Fibroblast of the aortic adventitia (primary cell): ENCODE data around the gene COL5A3. TPM values are rescaled to one million over a fixed set of nuclear protein-coding genes. Genes with fewer than 3 reads are reported as not detected.

Experiments used
- DNase-seq: peaks from one replicate; pipeline ENCODE4 v3.0.0-alpha.2; 2010; ENCODE audit warnings: low read depth
- H3K4me3 ChIP-seq: 2 replicates; pipeline ENCODE4 v1.5.1; 2011; ENCODE audit warnings: low read depth, mild to moderate bottlenecking, control low read depth, low read length, moderate library complexity
- total RNA-seq: library from RNA; depleted of rRNA; stranded (reverse); fragments of >200 nt; gene quantifications from 2 replicates; pipeline ENCODE4 v1.2.3, GENCODE V29; 2012; ENCODE audit warnings: low replicate concordance
- TF ChIP-seq, protein P1 (sequence below): IDR thresholded peaks from 2 replicates; pipeline ENCODE4 v1.5.1; 2011; ENCODE audit warnings: mild to moderate bottlenecking, low read length, control low read depth, inconsistent platforms; ENCODE audit not compliant: insufficient read depth

The COL5A3 gene
- 4.1 and 5.2 TPM in 2 replicates for total RNA-seq

DNA sequence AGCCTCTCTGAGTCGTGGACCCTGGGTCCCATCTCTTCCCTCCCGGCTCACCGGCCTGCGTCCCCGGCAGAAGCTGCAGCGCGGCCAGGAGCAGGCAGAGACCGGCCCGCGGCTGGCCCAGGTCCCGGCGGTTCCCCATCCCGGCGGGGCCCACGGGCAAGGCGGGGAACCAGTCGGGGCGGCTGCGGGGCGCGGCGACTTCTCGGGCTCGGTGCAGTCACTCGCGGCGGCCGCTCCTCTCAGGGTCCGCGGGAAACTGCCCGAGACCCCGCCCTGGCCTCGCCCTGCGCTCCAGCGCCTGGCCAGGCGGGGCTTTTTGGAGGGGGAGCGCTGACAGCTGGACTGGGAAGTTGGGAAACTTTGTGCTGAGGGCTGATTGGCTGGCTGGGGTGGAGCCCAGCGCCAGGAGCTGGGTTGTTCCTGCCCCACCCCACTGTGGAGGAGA is at the start of gene COL5A3:
TSS of gene COL5A3 (minus strand) at position 258 of the 445 bp plus-strand sequence. CDS start at position 139, 119 bp downstream.
- peak; percentile 61 for DNase-seq
- peak within 1 kb of the TSS; percentile 50 for H3K4me3 ChIP-seq
- TF ChIP-seq, protein P1, sequence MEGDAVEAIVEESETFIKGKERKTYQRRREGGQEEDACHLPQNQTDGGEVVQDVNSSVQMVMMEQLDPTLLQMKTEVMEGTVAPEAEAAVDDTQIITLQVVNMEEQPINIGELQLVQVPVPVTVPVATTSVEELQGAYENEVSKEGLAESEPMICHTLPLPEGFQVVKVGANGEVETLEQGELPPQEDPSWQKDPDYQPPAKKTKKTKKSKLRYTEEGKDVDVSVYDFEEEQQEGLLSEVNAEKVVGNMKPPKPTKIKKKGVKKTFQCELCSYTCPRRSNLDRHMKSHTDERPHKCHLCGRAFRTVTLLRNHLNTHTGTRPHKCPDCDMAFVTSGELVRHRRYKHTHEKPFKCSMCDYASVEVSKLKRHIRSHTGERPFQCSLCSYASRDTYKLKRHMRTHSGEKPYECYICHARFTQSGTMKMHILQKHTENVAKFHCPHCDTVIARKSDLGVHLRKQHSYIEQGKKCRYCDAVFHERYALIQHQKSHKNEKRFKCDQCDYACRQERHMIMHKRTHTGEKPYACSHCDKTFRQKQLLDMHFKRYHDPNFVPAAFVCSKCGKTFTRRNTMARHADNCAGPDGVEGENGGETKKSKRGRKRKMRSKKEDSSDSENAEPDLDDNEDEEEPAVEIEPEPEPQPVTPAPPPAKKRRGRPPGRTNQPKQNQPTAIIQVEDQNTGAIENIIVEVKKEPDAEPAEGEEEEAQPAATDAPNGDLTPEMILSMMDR = no peak

DNA sequence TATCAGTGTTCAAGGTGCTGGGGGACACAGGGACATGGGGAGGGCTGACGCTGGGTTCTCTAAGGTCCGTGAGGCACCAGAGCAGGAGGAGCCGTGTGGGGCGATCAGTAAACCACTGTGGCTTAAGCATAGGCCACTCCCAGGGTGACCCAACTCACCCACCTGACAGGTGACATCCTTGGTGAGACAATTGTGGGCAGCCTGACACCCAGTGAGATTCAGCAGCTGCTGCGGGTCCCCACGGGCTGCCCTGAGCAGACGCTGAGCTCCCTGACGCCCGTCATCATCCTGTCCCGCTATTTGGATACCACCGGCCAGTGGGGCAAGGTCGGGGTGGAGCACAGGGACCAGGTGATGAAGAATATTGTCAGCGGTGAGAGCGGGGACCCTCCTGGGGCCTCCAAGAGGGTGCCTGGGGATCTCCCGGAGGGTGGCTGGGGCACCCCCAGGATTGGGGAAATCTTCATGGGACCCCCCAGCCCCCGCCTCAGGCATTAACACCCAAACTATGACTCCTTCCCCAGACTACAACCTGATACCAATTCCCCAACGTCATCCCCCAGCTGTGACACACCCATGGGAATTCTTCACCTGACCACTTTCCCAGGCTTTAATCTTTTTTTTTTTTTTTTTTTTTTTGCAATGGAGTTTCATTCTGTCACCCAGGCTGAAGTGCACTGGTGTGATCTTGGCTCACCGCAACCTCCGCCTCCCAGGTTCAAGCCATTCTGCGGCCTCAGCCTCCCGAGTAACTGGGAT is 42.5 kb upstream of the COL5A3 start:
- H3K4me3 ChIP-seq = no peak overlapping the region
- no peak for DNase-seq
- TF ChIP-seq, protein P1 = no peak

DNA sequence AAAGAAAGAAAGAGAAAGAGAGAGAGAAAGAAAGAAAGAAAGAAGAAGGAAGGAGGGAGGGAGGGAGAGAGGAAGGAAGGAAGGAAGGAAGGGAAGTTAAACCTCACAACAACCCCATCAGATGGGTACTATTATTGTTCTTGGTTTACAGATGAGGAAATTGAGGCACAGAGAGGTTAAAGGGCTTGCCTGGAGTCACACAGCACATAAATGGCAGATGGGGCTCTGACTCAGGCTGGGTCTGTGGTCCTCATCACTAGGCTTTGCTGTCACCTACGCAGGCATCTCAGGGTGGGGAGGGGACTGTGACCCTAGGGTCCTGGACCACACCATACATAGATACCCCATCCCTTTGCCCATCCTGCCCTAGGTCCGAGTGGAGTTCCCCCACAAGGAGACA is 39.3 kb upstream of the COL5A3 start:
- no peak for DNase-seq
- no peak overlapping the region for H3K4me3 ChIP-seq
- TF ChIP-seq, protein P1 = no peak

GRCh38 chr19:10045371-10045770 is 35.1 kb upstream of the COL5A3 start:
- DNase-seq = no peak
- no peak overlapping the region for H3K4me3 ChIP-seq
- TF ChIP-seq, protein P1 = no peak

GRCh38 chr19:10044390-10044789 is 34.1 kb upstream of the COL5A3 start:
- TF ChIP-seq, protein P1 = no peak
- no peak for DNase-seq
- no peak overlapping the region for H3K4me3 ChIP-seq

DNA sequence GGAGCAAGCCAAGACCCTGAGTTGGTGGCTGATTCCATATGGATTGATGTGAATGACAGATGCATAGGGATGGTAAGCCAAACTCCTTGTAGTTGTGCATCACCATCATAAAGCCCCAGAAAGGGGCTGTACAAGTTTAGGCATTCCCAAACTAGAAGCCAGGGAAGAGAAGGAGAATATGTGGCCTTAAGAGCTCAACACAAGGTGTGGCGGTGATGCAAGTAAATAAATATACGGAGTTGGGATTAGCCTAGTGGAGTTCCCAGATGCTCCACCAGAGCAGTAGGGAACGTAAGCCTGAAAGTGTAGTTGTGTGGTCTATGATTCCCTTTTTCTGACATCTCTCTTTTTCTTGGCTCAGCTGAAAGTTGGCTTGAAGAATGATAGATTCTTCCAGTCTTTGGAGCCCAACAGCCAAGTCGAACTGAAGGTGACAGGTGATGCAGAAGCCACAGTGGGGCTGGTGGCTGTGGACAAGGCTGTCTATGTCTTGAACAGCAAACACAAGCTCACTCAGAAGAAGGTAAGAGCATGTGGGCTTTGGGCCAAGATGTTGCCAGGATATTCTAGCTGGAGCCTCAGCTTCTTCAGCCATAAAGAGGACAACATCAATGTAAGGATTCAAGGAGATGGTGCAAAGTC is 33.1 kb upstream of the COL5A3 start:
- peak; percentile 52 for DNase-seq
- TF ChIP-seq, protein P1 = no peak
- no peak overlapping the region for H3K4me3 ChIP-seq
